ENCODE measurements around the gene ST8SIA4. TPM values are rescaled to one million over a fixed set of nuclear protein-coding genes. Genes with fewer than 3 reads are reported as not detected.

Gene ST8SIA4
- total RNA-seq, 6 donors from 2014 or later, result 4.6 to 28.1 (median 11.4) TPM

- Histone ChIP-seq H3K4me3 (no peak overlapping the region), H3K27me3 (no peaks in the 10 kb centered on the region), H3K36me3 (no peaks in the 10 kb centered on the region), H3K27ac (no peak overlapping the region), H3K4me1 (no peaks in the 10 kb centered on the region), H3K9me3 (no peaks in the 10 kb centered on the region)
- 93 to 98% methylated on average over 3 of the region's 3 CpGs for WGBS, 2 donors
- TF ChIP-seq POLR2A (IDR thresholded peaks at IDR 0.05), result no peak
- no peak for TF ChIP-seq POLR2AphosphoS5 (IDR thresholded peaks at IDR 0.05)
- TF ChIP-seq EP300 (IDR thresholded peaks at IDR 0.05), result no peak
- no peak for TF ChIP-seq CTCF (IDR thresholded peaks at IDR 0.05)
- DNase-seq, result no peak
- no peak for ATAC-seq (ENCODE audit: low FRiP score in 2 of 2)
These were observed 41.9 kb downstream of the ST8SIA4 start for GRCh38 chr5:100861148-100861547.

GRCh38 chr5:100860407-100860806, 42.7 kb downstream of the ST8SIA4 start:
- TF ChIP-seq POLR2AphosphoS5 (IDR thresholded peaks at IDR 0.05) (no peak), POLR2A (IDR thresholded peaks at IDR 0.05) (no peak), CTCF (IDR thresholded peaks at IDR 0.05) (no peak), EP300 (IDR thresholded peaks at IDR 0.05) (no peak)
- WGBS, 2 donors, result 86 to 94% methylated on average over 1 of the region's 1 CpG

GRCh38 chr5:100858987-100859545, 44.0 kb downstream of the ST8SIA4 start:
- H3K27ac ChIP-seq, result no peak overlapping the region
- no peak for TF ChIP-seq POLR2A (IDR thresholded peaks at IDR 0.05)
- TF ChIP-seq POLR2AphosphoS5 (IDR thresholded peaks at IDR 0.05), result no peak
- no peak for TF ChIP-seq EP300 (IDR thresholded peaks at IDR 0.05)
- no peak for TF ChIP-seq CTCF (IDR thresholded peaks at IDR 0.05)
- no peaks in the 10 kb centered on the region for H3K27me3 ChIP-seq
- ATAC-seq (ENCODE audit: low FRiP score in 2 of 2), result no peak
- DNase-seq, result no peak
- no peaks in the 10 kb centered on the region for H3K9me3 ChIP-seq
- H3K36me3 ChIP-seq, result no peaks in the 10 kb centered on the region
- WGBS, 2 donors, result 76 to 82% methylated on average over 1 of the region's 1 CpG
- H3K4me1 ChIP-seq, result peaks cover 0 to 5% (median 0%) of the 10 kb centered on the region in 4 donors
- no peak overlapping the region for H3K4me3 ChIP-seq

More at GRCh38 chr5:100860407-100860806, 42.7 kb downstream of the ST8SIA4 start:
- DNase-seq, result no peak
- H3K27me3 ChIP-seq, result no peaks in the 10 kb centered on the region
- H3K9me3 ChIP-seq, result no peaks in the 10 kb centered on the region
- H3K4me3 ChIP-seq, result no peak overlapping the region
- H3K27ac ChIP-seq, result no peak overlapping the region
- no peaks in the 10 kb centered on the region for H3K36me3 ChIP-seq
- H3K4me1 ChIP-seq, result no peaks in the 10 kb centered on the region
- ATAC-seq (ENCODE audit: low FRiP score in 2 of 2), result no peak

GRCh38 chr5:100856462-100856861, 46.6 kb downstream of the ST8SIA4 start:
- no peaks in the 10 kb centered on the region for H3K27me3 ChIP-seq
- H3K36me3 ChIP-seq, result no peaks in the 10 kb centered on the region
- TF ChIP-seq CTCF (IDR thresholded peaks at IDR 0.05) (no peak), POLR2A (IDR thresholded peaks at IDR 0.05) (no peak), EP300 (IDR thresholded peaks at IDR 0.05) (no peak), POLR2AphosphoS5 (IDR thresholded peaks at IDR 0.05) (no peak)
- H3K4me1 ChIP-seq, result peaks cover 0 to 11% (median 0%) of the 10 kb centered on the region in 4 donors
- WGBS, 2 donors, result 99 to 100% methylated on average over 2 of the region's 2 CpGs
- H3K27ac ChIP-seq, result no peak overlapping the region
- DNase-seq (no peak), ATAC-seq (ENCODE audit: low FRiP score in 2 of 2) (no peak)
- H3K4me3 ChIP-seq, result no peak overlapping the region
- no peaks in the 10 kb centered on the region for H3K9me3 ChIP-seq

GRCh38 chr5:100855937-100856430, 47.1 kb downstream of the ST8SIA4 start:
- TF ChIP-seq POLR2A (IDR thresholded peaks at IDR 0.05) (no peak), CTCF (IDR thresholded peaks at IDR 0.05) (no peak), POLR2AphosphoS5 (IDR thresholded peaks at IDR 0.05) (no peak), EP300 (IDR thresholded peaks at IDR 0.05) (no peak)
- ATAC-seq (ENCODE audit: low FRiP score in 2 of 2) (no peak), DNase-seq (no peak)
- Histone ChIP-seq H3K27ac (no peak overlapping the region), H3K4me1 (peaks cover 0 to 11% (median 0%) of the 10 kb centered on the region in 4 donors), H3K27me3 (no peaks in the 10 kb centered on the region), H3K9me3 (no peaks in the 10 kb centered on the region), H3K36me3 (no peaks in the 10 kb centered on the region), H3K4me3 (no peak overlapping the region)
- WGBS, 2 donors, result 83 to 84% methylated on average over 6 of the region's 6 CpGs

Data from upper lobe of left lung (tissue), 6 donors.